ENCODE results near the gene TMCO4.
"Not testable (repeated sequence)": the region's sequence is repeated elsewhere in the genome, so short reads cannot be mapped to it uniquely, and the experiment has no call there.

Gene TMCO4

DNA sequence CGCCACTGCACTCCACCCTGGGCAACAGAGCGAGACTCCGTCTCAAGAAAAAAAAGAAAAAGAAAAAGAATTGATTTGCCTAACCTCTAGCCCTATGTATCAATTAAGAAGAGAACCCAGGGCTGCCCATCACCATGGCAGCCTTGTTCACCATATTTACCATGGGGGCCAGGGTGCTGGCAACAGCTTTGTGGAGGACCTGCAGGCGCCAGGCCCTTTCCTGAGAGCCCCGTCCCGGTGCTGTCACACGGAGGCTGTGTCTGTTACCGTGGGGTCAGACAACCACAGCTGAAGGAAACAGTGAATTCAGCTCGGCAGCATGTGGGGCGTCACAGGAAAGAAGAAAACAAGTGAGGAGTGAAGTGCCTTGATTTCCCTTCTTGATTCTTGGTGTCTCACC is 162.1 kb downstream of the TMCO4 start:
- DNase-seq (ENCODE audit: low read depth in 2 of 2), result no peak

DNA sequence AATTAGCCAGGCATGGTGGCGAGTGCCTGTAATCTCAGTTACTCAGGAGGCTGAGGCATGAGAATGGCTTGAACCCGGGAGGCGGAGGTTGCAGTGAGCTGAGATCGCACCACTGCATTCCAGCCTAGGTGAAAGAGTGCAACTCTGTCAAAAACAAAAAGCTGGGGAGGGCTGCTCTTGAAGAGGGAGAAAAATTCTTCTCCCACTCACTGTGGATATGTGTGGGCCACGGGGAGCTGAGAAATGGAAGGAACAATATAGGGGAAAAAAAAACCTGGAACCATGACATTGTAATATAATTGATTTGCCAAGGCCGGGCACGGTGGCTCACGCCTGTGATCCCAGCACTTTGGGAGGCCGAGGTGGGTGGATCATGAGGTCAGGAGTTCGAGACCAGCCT is 163.0 kb downstream of the TMCO4 start:
- DNase-seq (ENCODE audit: low read depth in 2 of 2), result not testable (repeated sequence)

DNA sequence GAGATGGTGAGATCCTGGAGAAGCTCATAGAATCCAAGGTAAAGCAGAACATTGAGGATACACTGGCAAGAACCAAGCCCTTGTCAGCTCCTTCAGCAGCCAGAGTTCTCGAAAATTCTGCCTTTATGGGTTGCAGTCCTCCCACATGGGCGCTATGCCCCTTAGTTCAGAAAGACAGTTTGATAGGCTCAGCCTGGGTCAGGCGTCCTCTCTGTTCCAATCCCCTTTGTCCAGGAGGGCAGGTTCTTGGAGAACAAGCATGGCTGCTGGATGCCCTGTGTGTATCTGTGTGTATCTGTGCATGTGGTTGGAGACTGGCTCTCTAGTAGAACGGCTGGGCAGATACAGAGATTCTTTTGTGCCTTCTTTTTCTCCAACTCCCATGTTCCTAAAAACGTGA is 163.7 kb downstream of the TMCO4 start:
- DNase-seq (ENCODE audit: low read depth in 2 of 2), result no peak

DNA sequence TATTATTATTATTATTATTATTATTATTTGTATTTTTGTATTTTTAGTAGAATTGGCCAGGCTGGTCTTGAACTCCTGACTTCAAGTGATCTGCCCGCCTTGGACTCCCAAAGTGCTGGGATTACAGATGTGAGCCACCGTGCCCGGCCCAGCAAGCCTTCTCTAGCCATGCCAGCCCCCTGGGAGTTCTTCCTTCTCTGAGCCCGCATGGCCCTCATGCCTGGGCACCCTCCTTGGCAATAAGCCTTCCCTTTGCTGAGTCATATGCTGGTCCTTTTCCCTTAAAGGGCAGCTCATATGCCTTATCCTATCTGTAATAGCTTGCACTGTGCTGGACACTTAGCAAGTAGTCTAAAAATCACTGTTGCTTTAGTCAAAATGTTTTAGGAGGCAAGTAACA is 164.1 kb downstream of the TMCO4 start:
- no peak for DNase-seq (ENCODE audit: low read depth in 2 of 2)

DNA sequence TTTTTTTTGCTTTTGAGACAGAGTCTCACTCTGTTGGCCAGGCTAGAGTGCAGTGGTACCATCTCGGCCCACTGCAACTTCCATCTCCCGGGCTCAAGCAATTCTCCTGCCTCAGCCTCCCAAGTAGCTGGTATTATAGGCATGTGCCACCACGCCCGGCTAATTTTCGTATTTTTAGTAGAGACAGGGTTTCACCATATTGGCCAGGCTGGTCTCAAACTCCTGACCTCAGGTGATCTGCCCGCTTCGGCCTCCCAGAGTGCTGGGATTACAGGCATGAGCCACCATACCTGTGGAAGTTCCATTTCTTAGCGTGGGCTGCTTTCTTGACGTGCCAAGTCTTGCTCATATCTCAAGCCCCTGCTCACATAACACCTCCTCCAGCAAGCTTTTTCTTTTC is 164.7 kb downstream of the TMCO4 start:
- not testable (repeated sequence) for DNase-seq (ENCODE audit: low read depth in 2 of 2)

DNA sequence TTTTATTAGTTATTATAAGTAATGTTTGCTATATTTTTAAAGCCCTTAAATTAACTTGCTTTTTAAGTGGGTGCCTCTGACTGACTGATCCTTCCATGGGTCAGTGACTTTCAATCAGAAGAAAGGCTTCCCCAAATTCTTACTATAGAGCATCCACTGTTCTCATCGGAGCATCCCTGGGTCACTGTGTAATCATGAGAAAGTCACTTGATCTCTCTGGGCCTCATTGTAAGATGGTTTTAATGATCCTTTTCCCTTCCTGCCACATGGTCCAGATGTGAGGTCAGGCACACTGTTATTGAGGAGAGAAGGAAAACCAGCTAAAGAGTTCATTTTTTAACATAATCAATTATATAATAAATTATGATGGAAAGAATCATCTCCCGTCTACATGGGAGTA is 166.6 kb downstream of the TMCO4 start:
- no peak for DNase-seq (ENCODE audit: low read depth in 2 of 2)

Measured in fibroblast of skin of left biceps (primary cell).